ENCODE measurements around the gene MRPS26. TPM values are rescaled to one million over a fixed set of nuclear protein-coding genes. Genes with fewer than 3 reads are reported as not detected.
"Not testable (repeated sequence)": the region's sequence is repeated elsewhere in the genome, so short reads cannot be mapped to it uniquely, and the experiment has no call there.

MRPS26 gene
- total RNA-seq, 4 donors from 2014 or later = 71.5 to 86.4 (median 76.5) TPM

GRCh38 chr20:3021777-3022176 is 24.1 kb upstream of the MRPS26 start:
- no peak for TF ChIP-seq CTCF (IDR thresholded peaks at IDR 0.05)
- no peak for TF ChIP-seq POLR2A (IDR thresholded peaks at IDR 0.05)
- WGBS, 2 donors = 99 to 100% methylated on average over 5 of the region's 5 CpGs
- no peak for DNase-seq (ENCODE audit: low spot score in 2 of 2)

GRCh38 chr20:3022559-3023490 is 23.0 kb upstream of the MRPS26 start:
- DNase-seq (ENCODE audit: low spot score in 2 of 2); H3K4me3 ChIP-seq (ENCODE audit: low read depth, poor library complexity, severe bottlenecking); intact Hi-C loops (cut with DNase I; ENCODE audit: low total_unique reads): not testable (repeated sequence)
- WGBS, 2 donors = 91 to 92% methylated on average over 20 of the region's 20 CpGs

More at GRCh38 chr20:3021777-3022176, 24.1 kb upstream of the MRPS26 start:
- H3K4me3 ChIP-seq (ENCODE audit: low read depth, poor library complexity, severe bottlenecking) = no peak overlapping the region
- intact Hi-C loops (cut with DNase I; ENCODE audit: low total_unique reads) = no loop called here

- TF ChIP-seq POLR2A (IDR thresholded peaks at IDR 0.05) = no peak
- no peak for TF ChIP-seq CTCF (IDR thresholded peaks at IDR 0.05)
- intact Hi-C loops (cut with DNase I; ENCODE audit: low total_unique reads) = no loop called here
- no peak for DNase-seq (ENCODE audit: low spot score in 2 of 2)
- WGBS, 2 donors = 81 to 91% methylated on average over 2 of the region's 2 CpGs
- no peak overlapping the region for H3K4me3 ChIP-seq (ENCODE audit: low read depth, poor library complexity, severe bottlenecking)
Measured at GRCh38 chr20:3027987-3028386, 17.9 kb upstream of the MRPS26 start.

GRCh38 chr20:3031524-3032147 is 14.2 kb upstream of the MRPS26 start:
- no peak overlapping the region for H3K4me3 ChIP-seq (ENCODE audit: low read depth, poor library complexity, severe bottlenecking)
- no peak for DNase-seq (ENCODE audit: low spot score in 2 of 2)
- intact Hi-C loops (cut with DNase I; ENCODE audit: low total_unique reads) = no loop called here
- WGBS, 2 donors = 95 to 99% methylated on average over 3 of the region's 3 CpGs
- TF ChIP-seq CTCF (IDR thresholded peaks at IDR 0.05) (no peak), POLR2A (IDR thresholded peaks at IDR 0.05) (no peak)

DNA sequence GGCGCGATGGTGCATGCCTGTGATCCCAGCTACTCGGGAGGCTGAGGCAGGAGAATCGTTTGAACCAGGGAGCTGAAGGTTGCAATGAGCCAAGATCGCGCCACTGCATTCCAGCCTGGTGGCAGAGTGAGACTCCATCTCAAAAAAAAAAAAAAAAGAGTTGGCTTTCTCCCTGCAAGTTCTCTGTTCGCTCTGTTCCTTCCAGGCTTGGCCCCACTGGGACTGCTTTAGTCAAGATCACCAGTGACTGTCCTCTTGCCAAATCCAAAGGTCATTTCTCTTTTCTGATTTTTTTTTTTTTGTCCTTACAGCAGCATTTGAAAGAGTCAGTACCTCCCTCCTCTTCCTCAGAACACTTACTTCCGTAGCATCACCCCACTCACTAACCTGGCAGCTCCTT is 13.2 kb upstream of the MRPS26 start:
- intact Hi-C loops (cut with DNase I; ENCODE audit: low total_unique reads) = no loop called here
- DNase-seq (ENCODE audit: low spot score in 2 of 2) = no peak
- TF ChIP-seq POLR2A (IDR thresholded peaks at IDR 0.05) = no peak
- TF ChIP-seq CTCF (IDR thresholded peaks at IDR 0.05) = no peak
- H3K4me3 ChIP-seq (ENCODE audit: low read depth, poor library complexity, severe bottlenecking) = no peak overlapping the region
- 80 to 89% methylated on average over 8 of the region's 8 CpGs for WGBS, 2 donors

- intact Hi-C loops (cut with DNase I; ENCODE audit: low total_unique reads) = no loop called here
- WGBS, 2 donors = 93 to 96% methylated on average over 3 of the region's 3 CpGs
- TF ChIP-seq POLR2A (IDR thresholded peaks at IDR 0.05) = no peak
- no peak for TF ChIP-seq CTCF (IDR thresholded peaks at IDR 0.05)
- no peak for DNase-seq (ENCODE audit: low spot score in 2 of 2)
- H3K4me3 ChIP-seq (ENCODE audit: low read depth, poor library complexity, severe bottlenecking) = no peak overlapping the region
Measured at GRCh38 chr20:3037654-3038053, 8.2 kb upstream of the MRPS26 start.
